ENCODE data around the gene MFSD1. TPM values are rescaled to one million over a fixed set of nuclear protein-coding genes. Genes with fewer than 3 reads are reported as not detected.

The MFSD1 gene
- total and polyA plus RNA-seq, 2 of the 13 experiments (the other 11 are each of a cell fraction or from before 2014, with no cell fraction given): 17.3 to 37.9 TPM

GRCh38 chr3:158801696-158802408 is at the start of gene MFSD1 (continued):
- no peak for TF ChIP-seq EEA1 (CRISPR knock-in tag; IDR thresholded peaks at IDR 0.05; ENCODE audit: borderline replicate concordance)
- no peak for TF ChIP-seq MBD4 (IDR thresholded peaks at IDR 0.05; ENCODE audit: borderline replicate concordance, low read length)
- TF ChIP-seq RERE (CRISPR knock-in tag; IDR thresholded peaks at IDR 0.05; ENCODE audit: low read depth): no peak
- 0 out of 2 replicates have a peak, but pooled peaks have one; percentile 45 for TF ChIP-seq ZMAT3 (CRISPR knock-in tag; conservative IDR thresholded peaks at IDR 0.05)
- TF ChIP-seq RNF219 (CRISPR knock-in tag; IDR thresholded peaks at IDR 0.05): no peak
- TF ChIP-seq, protein P1, sequence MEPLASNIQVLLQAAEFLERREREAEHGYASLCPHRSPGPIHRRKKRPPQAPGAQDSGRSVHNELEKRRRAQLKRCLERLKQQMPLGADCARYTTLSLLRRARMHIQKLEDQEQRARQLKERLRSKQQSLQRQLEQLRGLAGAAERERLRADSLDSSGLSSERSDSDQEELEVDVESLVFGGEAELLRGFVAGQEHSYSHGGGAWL (CRISPR knock-in tag; IDR thresholded peaks at IDR 0.05): peak; percentile 91
- no peak for TF ChIP-seq ZNF251 (CRISPR knock-in tag; IDR thresholded peaks at IDR 0.05)
- no peak for TF ChIP-seq ZBTB7B (CRISPR knock-in tag; IDR thresholded peaks at IDR 0.05)
- peak; percentile 86; the same call in 1 of the 2 replicates for TF ChIP-seq KDM3A (CRISPR knock-in tag; IDR thresholded peaks at IDR 0.05; ENCODE audit: low read depth)
- TF ChIP-seq, protein P2, sequence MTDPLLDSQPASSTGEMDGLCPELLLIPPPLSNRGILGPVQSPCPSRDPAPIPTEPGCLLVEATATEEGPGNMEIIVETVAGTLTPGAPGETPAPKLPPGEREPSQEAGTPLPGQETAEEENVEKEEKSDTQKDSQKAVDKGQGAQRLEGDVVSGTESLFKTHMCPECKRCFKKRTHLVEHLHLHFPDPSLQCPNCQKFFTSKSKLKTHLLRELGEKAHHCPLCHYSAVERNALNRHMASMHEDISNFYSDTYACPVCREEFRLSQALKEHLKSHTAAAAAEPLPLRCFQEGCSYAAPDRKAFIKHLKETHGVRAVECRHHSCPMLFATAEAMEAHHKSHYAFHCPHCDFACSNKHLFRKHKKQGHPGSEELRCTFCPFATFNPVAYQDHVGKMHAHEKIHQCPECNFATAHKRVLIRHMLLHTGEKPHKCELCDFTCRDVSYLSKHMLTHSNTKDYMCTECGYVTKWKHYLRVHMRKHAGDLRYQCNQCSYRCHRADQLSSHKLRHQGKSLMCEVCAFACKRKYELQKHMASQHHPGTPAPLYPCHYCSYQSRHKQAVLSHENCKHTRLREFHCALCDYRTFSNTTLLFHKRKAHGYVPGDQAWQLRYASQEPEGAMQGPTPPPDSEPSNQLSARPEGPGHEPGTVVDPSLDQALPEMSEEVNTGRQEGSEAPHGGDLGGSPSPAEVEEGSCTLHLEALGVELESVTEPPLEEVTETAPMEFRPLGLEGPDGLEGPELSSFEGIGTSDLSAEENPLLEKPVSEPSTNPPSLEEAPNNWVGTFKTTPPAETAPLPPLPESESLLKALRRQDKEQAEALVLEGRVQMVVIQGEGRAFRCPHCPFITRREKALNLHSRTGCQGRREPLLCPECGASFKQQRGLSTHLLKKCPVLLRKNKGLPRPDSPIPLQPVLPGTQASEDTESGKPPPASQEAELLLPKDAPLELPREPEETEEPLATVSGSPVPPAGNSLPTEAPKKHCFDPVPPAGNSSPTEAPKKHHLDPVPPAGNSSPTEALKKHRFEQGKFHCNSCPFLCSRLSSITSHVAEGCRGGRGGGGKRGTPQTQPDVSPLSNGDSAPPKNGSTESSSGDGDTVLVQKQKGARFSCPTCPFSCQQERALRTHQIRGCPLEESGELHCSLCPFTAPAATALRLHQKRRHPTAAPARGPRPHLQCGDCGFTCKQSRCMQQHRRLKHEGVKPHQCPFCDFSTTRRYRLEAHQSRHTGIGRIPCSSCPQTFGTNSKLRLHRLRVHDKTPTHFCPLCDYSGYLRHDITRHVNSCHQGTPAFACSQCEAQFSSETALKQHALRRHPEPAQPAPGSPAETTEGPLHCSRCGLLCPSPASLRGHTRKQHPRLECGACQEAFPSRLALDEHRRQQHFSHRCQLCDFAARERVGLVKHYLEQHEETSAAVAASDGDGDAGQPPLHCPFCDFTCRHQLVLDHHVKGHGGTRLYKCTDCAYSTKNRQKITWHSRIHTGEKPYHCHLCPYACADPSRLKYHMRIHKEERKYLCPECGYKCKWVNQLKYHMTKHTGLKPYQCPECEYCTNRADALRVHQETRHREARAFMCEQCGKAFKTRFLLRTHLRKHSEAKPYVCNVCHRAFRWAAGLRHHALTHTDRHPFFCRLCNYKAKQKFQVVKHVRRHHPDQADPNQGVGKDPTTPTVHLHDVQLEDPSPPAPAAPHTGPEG (CRISPR knock-in tag; IDR thresholded peaks at IDR 0.05): peak; percentile 72; the same call in 1 of the 2 replicates
- TF ChIP-seq ZNF317 (CRISPR knock-in tag; IDR thresholded peaks at IDR 0.05): peak; percentile 75
- TF ChIP-seq IKZF1 (IDR thresholded peaks at IDR 0.05): no peak
- TF ChIP-seq ZBTB7A (CRISPR knock-in tag; IDR thresholded peaks at IDR 0.05): no peak
- TF ChIP-seq, protein P3, sequence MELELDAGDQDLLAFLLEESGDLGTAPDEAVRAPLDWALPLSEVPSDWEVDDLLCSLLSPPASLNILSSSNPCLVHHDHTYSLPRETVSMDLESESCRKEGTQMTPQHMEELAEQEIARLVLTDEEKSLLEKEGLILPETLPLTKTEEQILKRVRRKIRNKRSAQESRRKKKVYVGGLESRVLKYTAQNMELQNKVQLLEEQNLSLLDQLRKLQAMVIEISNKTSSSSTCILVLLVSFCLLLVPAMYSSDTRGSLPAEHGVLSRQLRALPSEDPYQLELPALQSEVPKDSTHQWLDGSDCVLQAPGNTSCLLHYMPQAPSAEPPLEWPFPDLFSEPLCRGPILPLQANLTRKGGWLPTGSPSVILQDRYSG (CRISPR knock-in tag; IDR thresholded peaks at IDR 0.05): peak; percentile 78; the same call in 1 of the 2 replicates

Data from HepG2 (cell line).